Measurements from ENCODE around the gene OR51I1. TPM values are rescaled to one million over a fixed set of nuclear protein-coding genes. Genes with fewer than 3 reads are reported as not detected.

Gene OR51I1
- total and polyA plus RNA-seq, 11 donors = not detected

DNA sequence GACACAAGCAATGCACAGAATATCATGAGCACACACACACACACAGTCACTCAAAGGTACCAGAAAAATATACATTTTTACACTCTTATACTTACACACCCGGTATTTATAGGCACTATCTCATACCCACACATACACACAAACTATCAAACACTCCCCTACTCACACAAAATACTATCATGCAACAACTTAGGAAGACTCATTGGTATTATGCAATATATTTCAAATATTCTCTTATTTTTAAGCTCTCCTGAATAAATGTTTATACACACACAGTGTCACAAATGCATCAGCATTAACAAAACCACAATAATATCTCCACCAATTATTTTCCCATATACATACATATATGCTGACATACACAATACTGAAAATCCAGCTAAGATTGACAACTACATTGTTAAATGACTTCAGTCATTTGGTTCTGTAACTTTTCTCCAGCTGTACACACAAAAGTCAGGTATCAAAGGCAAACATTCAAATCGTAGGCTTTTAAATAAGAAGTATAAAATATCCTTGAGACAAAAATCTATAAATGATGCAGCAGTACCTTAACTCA lies 2.6 kb upstream of the OR51I1 start:
- 22 to 65% (median 56%) methylated on average over 2 of the region's 2 CpGs for WGBS, 4 donors
- no peaks in the 10 kb centered on the region for H3K36me3 ChIP-seq
- intact Hi-C loops (cut with DNase I) = no loop called here

DNA sequence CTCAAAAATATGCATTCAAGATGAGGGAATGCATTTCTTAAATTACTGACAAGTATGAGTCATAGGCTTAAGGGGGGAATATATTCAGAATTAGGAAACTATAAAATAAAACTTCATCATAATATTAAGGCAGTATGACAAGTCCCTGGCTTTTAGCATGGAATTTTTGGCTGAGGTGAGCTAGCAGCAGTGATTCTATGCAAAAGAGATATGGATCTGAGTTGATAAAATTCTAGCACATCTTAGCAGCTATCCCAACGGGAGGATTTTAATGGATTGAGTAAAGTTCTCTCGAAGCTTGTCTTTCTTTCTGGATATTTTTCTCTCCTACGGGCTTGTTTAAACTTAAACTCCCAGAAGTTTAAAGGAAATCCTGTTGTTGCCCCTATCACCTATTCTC lies 18.2 kb downstream of the OR51I1 start:
- DNase-seq = no peak
- TF ChIP-seq, protein P1, sequence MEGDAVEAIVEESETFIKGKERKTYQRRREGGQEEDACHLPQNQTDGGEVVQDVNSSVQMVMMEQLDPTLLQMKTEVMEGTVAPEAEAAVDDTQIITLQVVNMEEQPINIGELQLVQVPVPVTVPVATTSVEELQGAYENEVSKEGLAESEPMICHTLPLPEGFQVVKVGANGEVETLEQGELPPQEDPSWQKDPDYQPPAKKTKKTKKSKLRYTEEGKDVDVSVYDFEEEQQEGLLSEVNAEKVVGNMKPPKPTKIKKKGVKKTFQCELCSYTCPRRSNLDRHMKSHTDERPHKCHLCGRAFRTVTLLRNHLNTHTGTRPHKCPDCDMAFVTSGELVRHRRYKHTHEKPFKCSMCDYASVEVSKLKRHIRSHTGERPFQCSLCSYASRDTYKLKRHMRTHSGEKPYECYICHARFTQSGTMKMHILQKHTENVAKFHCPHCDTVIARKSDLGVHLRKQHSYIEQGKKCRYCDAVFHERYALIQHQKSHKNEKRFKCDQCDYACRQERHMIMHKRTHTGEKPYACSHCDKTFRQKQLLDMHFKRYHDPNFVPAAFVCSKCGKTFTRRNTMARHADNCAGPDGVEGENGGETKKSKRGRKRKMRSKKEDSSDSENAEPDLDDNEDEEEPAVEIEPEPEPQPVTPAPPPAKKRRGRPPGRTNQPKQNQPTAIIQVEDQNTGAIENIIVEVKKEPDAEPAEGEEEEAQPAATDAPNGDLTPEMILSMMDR (IDR thresholded peaks at IDR 0.05) = no peak
- no peak for TF ChIP-seq POLR2A (IDR thresholded peaks at IDR 0.05)
- H3K36me3 ChIP-seq = no peaks in the 10 kb centered on the region
- no peaks in the 10 kb centered on the region for H3K27me3 ChIP-seq
- H3K4me1 ChIP-seq = no peaks in the 10 kb centered on the region
- no peaks in the 10 kb centered on the region for H3K9me3 ChIP-seq
- intact Hi-C loops (cut with DNase I) = no loop called here
- WGBS, 4 donors = 57 to 73% (median 70%) methylated on average over 3 of the region's 3 CpGs
- H3K4me3 ChIP-seq = no peak overlapping the region
- no peak overlapping the region for H3K27ac ChIP-seq
- ATAC-seq = no peak

More for the DNA sequence above, 2.6 kb upstream of the OR51I1 start:
- Histone ChIP-seq H3K4me1 (no peaks in the 10 kb centered on the region), H3K9me3 (no peaks in the 10 kb centered on the region), H3K27ac (no peak overlapping the region), H3K4me3 (no peak overlapping the region), H3K27me3 (no peaks in the 10 kb centered on the region)
- TF ChIP-seq, protein P1 (IDR thresholded peaks at IDR 0.05) = no peak
- no peak for TF ChIP-seq POLR2A (IDR thresholded peaks at IDR 0.05)
- ATAC-seq (no peak), DNase-seq (no peak)

DNA sequence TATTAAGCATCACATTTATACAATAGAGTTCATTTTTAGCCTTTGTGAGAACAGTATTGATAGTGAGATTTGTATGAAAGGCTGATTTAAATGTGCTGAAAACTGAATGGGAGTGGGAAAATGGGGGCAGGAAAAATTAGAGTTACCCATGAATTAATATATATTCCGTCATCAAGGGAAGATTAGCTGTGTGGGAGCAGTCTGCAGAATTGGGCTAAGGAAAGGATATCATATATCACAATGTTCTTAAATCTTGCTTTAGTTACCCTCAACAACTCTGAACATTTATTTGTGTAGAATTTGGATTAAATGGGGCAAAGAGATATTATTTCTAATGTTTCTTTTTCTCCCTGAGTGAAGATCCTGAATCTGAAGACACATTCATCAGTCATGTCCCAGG lies 19.5 kb downstream of the OR51I1 start, which contains the start of gene OR51Q1:
OR51Q1 (plus strand) TSS at position 301 of the 400 bp plus-strand sequence; CDS start at position 391, 90 bp downstream.
- DNase-seq (no peak), ATAC-seq (no peak)
- 84 to 93% (median 88%) methylated on average over 1 of the region's 1 CpG for WGBS, 4 donors
- Histone ChIP-seq H3K9me3 (peaks cover 0 to 3% (median 0%) of the 10 kb centered on the region in 12 donors), H3K27ac (no peak within 1 kb of the TSS), H3K4me1 (no peaks in the 10 kb centered on the region), H3K36me3 (no peaks in the 10 kb centered on the region), H3K27me3 (no peaks in the 10 kb centered on the region), H3K4me3 (no peak within 1 kb of the TSS)
- intact Hi-C loops (cut with DNase I) = no loop called here
- TF ChIP-seq, protein P1 (IDR thresholded peaks at IDR 0.05) = no peak
- TF ChIP-seq POLR2A (IDR thresholded peaks at IDR 0.05) = no peak

DNA sequence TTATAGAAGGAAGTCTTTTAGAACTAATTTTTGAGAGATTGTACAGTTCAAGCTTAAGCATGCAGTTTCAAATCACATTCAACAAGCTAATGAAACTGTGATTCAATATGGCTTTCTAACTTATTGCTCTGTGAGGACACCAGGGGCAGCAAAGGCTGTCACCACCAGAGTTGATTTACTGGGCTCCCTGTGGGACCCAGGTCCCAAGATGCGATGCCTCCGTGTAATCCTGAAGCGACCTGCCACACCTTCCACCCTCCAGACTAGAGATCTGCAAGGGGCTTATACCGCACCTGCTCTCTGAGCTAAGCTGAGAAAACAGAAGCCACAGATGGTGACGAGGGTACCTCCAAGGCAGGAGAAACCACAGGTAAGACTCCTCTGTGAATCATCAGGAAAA lies 20.3 kb downstream of the OR51I1 start:
- no peak overlapping the region for H3K4me3 ChIP-seq
- ATAC-seq = no peak
- peaks cover 0 to 3% (median 0%) of the 10 kb centered on the region in 12 donors for H3K9me3 ChIP-seq
- no peaks in the 10 kb centered on the region for H3K4me1 ChIP-seq
- DNase-seq = no peak
- WGBS, 4 donors = 60 to 74% (median 66%) methylated on average over 5 of the region's 5 CpGs
- intact Hi-C loops (cut with DNase I) = no loop called here
- TF ChIP-seq, protein P1 (IDR thresholded peaks at IDR 0.05) = no peak
- no peak for TF ChIP-seq POLR2A (IDR thresholded peaks at IDR 0.05)
- H3K27me3 ChIP-seq = no peaks in the 10 kb centered on the region
- no peaks in the 10 kb centered on the region for H3K36me3 ChIP-seq
- no peak overlapping the region for H3K27ac ChIP-seq
